Kidney (tissue), 14 donors: ENCODE data around the gene SLC38A9. TPM values are rescaled to one million over a fixed set of nuclear protein-coding genes. Genes with fewer than 3 reads are reported as not detected.
A peak's percentile ranks its signal among the peaks of the same experiment; 100 is the strongest.

Experiments
- DNase-seq, 5 donors: peaks; one replicate each; pipeline ENCODE4 v3.0.0-alpha.2; 2013 to 2020
- FAIRE-seq: peaks from 2 replicates; lab custom pipeline; 2012; peaks lifted over from hg19 to GRCh38; lab: Jason Lieb, UNC
- H3K27ac ChIP-seq, 2 donors: one replicate each; pipeline ENCODE4 v1.7.0; 2013; ENCODE audit warnings: low read depth in 2 of 2, low read length in 2 of 2, inconsistent platforms in 1 of 2
- H3K27me3 ChIP-seq: one replicate; pipeline ENCODE4 v1.7.1; 2013; ENCODE audit warnings: low read length, inconsistent platforms; ENCODE audit not compliant: control insufficient read depth, insufficient read depth
- H3K36me3 ChIP-seq, 3 donors: one replicate each; pipeline versions ENCODE4 v1.7.0 to v1.7.1; 2013; ENCODE audit warnings: low read length in 3 of 3, control low read depth in 1 of 3, inconsistent platforms in 1 of 3; ENCODE audit not compliant: insufficient read depth in 3 of 3, control insufficient read depth in 2 of 3
- H3K4me1 ChIP-seq, 3 donors: one replicate each; pipeline versions ENCODE4 v1.7.0 to v1.7.1; 2013; ENCODE audit warnings: low read length in 3 of 3, inconsistent platforms in 1 of 3, low read depth in 1 of 3; ENCODE audit not compliant: control insufficient read depth in 2 of 3, insufficient read depth in 2 of 3
- H3K4me3 ChIP-seq, 3 donors: one replicate each; pipeline versions ENCODE4 v1.7.0 to v1.8.1; 2013; ENCODE audit warnings: low read length in 3 of 3, control low read depth in 1 of 3, inconsistent platforms in 1 of 3
- H3K9ac ChIP-seq, 3 donors: one replicate each; pipeline versions ENCODE4 v1.7.0 to v1.7.1; 2013; ENCODE audit warnings: low read length in 3 of 3, control low read depth in 1 of 3, inconsistent platforms in 1 of 3
- H3K9me3 ChIP-seq, 3 donors: one replicate each; pipeline versions ENCODE4 v1.7.0 to v1.7.1; 2013; ENCODE audit warnings: low read length in 3 of 3, control low read depth in 1 of 3, inconsistent platforms in 1 of 3; ENCODE audit not compliant: control insufficient read depth in 2 of 3, insufficient read depth in 1 of 3
- CTCF ChIP-seq: IDR thresholded peaks from 3 replicates; pipeline ENCODE4 v1.5.1; 2012; ENCODE audit warnings: mild to moderate bottlenecking, moderate library complexity, borderline replicate concordance; ENCODE audit not compliant: insufficient read depth; ENCODE audit errors: extremely low read depth
- intact Hi-C: fragments of 100-400 bp; cut with DNase I; formaldehyde crosslinking; loops from one replicate; pipeline ENCODE4 v1.11.1; 2022
- polyA plus RNA-seq: library from polyadenylated mRNA; stranded (reverse); fragments of 350-450 nt; fragmentation: Illumina TruSeq; extraction: RNeasy Lipid Tissue Mini Kit (QIAGEN cat#74804); gene quantifications from one replicate; pipeline ENCODE4 v1.2.3, GENCODE V29; 2014; ENCODE audit warnings: low read depth, low replicate concordance; ENCODE audit not compliant: insufficient read depth
- total RNA-seq: library from RNA; stranded (reverse); fragmentation: NEBNext Ultra II Directional; extraction: Animal tissue kit (Norgen Biotek cat#: 25700); gene quantifications from one replicate; pipeline ENCODE4 v1.2.1, GENCODE V29; 2021
- donor health status: control.
- donor health status: control.
- donor health status: control.
- donor health status: control.
- donor health status: control.
- donor health status: DM: yes; HTN: yes; CAD: no.
- donor health status: Normal renal cell carcinoma (clear cell type).

SLC38A9 gene
- total and polyA plus RNA-seq, 2 donors from 2014 or later, result 5.8 to 24.8 TPM

- no peak for TF ChIP-seq CTCF
- Histone ChIP-seq H3K4me3 (no peak overlapping the region), H3K36me3 (no peaks in the 10 kb centered on the region), H3K27ac (no peak overlapping the region), H3K27me3 (no peaks in the 10 kb centered on the region), H3K4me1 (no peaks in the 10 kb centered on the region), H3K9me3 (no peaks in the 10 kb centered on the region), H3K9ac (no peak overlapping the region)
- intact Hi-C loops, result no loop called here
- FAIRE-seq, result no peak
- DNase-seq, result peak in 2 of 5 donors; percentile 43 to 58
These were observed 37.3 kb upstream of the SLC38A9 start for GRCh38 chr5:55749387-55749786.

- intact Hi-C loops, result no loop called here
- Histone ChIP-seq H3K4me1 (no peaks in the 10 kb centered on the region), H3K27me3 (no peaks in the 10 kb centered on the region), H3K27ac (no peak overlapping the region), H3K36me3 (no peaks in the 10 kb centered on the region), H3K9me3 (no peaks in the 10 kb centered on the region), H3K9ac (no peak overlapping the region), H3K4me3 (no peak overlapping the region)
- DNase-seq (no peak), FAIRE-seq (no peak)
- no peak for TF ChIP-seq CTCF
These were observed 35.7 kb upstream of the SLC38A9 start for GRCh38 chr5:55747778-55748318.

- TF ChIP-seq CTCF, result no peak
These were observed 30.7 kb upstream of the SLC38A9 start for GRCh38 chr5:55742778-55743177.

GRCh38 chr5:55737793-55738192 lies 25.7 kb upstream of the SLC38A9 start, which contains the start of gene DDX4:
Gene DDX4 (plus strand): TSS chr5:55738061. CDS start chr5:55738964, 903 bp downstream.
- FAIRE-seq (no peak), DNase-seq (no peak)
- no peaks in the 10 kb centered on the region for H3K4me1 ChIP-seq
- intact Hi-C loops, result no loop called here
- H3K27me3 ChIP-seq, result no peaks in the 10 kb centered on the region
- no peaks in the 10 kb centered on the region for H3K36me3 ChIP-seq
- H3K27ac ChIP-seq, result no peak within 1 kb of the TSS
- H3K9ac ChIP-seq, result no peak within 1 kb of the TSS
- no peak for TF ChIP-seq CTCF
- H3K9me3 ChIP-seq, result no peaks in the 10 kb centered on the region
- no peak within 1 kb of the TSS for H3K4me3 ChIP-seq

More at GRCh38 chr5:55742778-55743177, 30.7 kb upstream of the SLC38A9 start:
- Histone ChIP-seq H3K27ac (no peak overlapping the region), H3K9ac (no peak overlapping the region), H3K4me3 (no peak overlapping the region), H3K36me3 (no peaks in the 10 kb centered on the region), H3K27me3 (no peaks in the 10 kb centered on the region), H3K4me1 (no peaks in the 10 kb centered on the region), H3K9me3 (no peaks in the 10 kb centered on the region)
- DNase-seq, result no peak
- intact Hi-C loops, result no loop called here
- no peak for FAIRE-seq
